ENCODE results near the gene RPS19. TPM values are rescaled to one million over a fixed set of nuclear protein-coding genes. Genes with fewer than 3 reads are reported as not detected.

The RPS19 gene
- total RNA-seq, 1 donor from 2014 or later, result 1,736 TPM

DNA sequence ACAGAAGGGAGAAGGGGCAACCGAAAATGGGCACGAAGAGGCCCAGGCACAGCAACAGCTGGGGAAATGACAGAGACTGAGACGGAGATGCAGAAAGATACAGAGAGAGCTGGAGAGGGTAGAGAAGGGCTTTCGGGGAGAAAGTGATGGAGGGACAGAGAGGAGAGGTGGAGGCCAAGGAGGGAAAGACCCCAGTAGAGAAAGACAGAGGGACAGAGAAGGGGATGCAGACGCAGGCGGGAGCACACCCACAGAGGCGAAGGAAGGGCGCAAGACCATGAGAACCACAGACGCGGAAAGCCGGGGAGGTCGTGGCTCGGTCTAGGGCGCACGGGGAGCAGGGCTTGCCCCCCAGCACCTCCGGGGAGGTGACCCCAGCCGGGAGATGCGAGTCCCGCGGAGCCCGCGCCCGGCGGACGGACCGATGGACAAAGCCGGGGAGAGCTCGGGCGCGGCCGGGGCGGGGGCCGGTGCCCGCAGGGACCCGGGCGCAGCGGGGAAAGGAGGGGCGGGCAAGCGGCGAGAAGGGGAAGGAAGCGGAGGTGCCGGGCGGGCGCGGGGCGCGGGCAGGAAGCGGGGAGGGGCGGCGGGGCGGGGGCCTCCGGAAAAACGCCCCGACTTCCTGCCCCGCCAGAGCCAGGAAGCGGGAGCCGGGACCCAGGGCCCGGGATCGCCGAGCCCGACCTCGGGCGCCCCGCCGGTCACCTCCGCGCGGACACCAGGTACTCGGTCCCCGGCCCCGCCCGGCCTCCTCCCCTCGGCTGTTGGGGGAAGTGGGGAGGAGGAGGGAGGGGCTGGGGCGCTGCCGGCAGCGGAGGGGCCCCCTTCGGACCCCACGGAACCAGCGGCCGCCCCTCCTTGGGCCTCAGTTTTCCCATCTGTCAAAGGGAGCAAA lies 22.8 kb downstream of the RPS19 start, which contains the start of gene ARHGEF1:
Gene ARHGEF1, plus strand, starts transcription at position 617 of the 895 bp plus-strand sequence. CDS start 4,899 bp downstream, outside the sequence.
- peak; percentile 34 to 54 for ATAC-seq
- peaks cover 6% of the 10 kb centered on the region for H3K36me3 ChIP-seq
- H3K9me3 ChIP-seq, result no peaks in the 10 kb centered on the region
- peaks cover 42% of the 10 kb centered on the region for H3K4me1 ChIP-seq
- H3K27ac ChIP-seq, result peak within 1 kb of the TSS; percentile 95
- H3K27me3 ChIP-seq (ENCODE audit: low read depth), result no peaks in the 10 kb centered on the region
- peak; percentile 83 for DNase-seq
- TF ChIP-seq, protein P1, sequence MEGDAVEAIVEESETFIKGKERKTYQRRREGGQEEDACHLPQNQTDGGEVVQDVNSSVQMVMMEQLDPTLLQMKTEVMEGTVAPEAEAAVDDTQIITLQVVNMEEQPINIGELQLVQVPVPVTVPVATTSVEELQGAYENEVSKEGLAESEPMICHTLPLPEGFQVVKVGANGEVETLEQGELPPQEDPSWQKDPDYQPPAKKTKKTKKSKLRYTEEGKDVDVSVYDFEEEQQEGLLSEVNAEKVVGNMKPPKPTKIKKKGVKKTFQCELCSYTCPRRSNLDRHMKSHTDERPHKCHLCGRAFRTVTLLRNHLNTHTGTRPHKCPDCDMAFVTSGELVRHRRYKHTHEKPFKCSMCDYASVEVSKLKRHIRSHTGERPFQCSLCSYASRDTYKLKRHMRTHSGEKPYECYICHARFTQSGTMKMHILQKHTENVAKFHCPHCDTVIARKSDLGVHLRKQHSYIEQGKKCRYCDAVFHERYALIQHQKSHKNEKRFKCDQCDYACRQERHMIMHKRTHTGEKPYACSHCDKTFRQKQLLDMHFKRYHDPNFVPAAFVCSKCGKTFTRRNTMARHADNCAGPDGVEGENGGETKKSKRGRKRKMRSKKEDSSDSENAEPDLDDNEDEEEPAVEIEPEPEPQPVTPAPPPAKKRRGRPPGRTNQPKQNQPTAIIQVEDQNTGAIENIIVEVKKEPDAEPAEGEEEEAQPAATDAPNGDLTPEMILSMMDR (IDR thresholded peaks at IDR 0.05), result no peak
- intact Hi-C loops (cut with DNase I), result loop anchor here (10.0 kb wide), 1 partner anchor 52 kb away; no protein-coding TSS in a partner anchor
- peak within 1 kb of the TSS; percentile 97 for H3K4me3 ChIP-seq

DNA sequence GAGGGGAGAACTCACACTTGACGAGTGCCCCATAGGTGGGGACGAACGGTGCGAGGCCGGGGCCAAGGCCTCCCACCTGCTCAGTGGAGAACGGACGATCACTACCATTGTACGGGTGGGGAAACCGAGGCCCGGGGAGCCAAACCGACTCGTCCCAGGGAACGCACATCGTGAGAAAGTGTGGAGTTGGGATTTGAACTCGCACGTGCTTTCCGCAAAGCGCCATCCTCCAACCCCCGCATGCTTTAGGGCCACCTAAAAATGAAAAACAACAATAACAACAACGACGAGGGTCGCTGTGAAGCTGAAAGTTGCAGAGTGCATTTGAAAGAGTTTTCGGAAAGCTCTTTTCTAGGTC lies 23.4 kb downstream of the RPS19 start:
- TF ChIP-seq, protein P1 (IDR thresholded peaks at IDR 0.05), result no peak

DNA sequence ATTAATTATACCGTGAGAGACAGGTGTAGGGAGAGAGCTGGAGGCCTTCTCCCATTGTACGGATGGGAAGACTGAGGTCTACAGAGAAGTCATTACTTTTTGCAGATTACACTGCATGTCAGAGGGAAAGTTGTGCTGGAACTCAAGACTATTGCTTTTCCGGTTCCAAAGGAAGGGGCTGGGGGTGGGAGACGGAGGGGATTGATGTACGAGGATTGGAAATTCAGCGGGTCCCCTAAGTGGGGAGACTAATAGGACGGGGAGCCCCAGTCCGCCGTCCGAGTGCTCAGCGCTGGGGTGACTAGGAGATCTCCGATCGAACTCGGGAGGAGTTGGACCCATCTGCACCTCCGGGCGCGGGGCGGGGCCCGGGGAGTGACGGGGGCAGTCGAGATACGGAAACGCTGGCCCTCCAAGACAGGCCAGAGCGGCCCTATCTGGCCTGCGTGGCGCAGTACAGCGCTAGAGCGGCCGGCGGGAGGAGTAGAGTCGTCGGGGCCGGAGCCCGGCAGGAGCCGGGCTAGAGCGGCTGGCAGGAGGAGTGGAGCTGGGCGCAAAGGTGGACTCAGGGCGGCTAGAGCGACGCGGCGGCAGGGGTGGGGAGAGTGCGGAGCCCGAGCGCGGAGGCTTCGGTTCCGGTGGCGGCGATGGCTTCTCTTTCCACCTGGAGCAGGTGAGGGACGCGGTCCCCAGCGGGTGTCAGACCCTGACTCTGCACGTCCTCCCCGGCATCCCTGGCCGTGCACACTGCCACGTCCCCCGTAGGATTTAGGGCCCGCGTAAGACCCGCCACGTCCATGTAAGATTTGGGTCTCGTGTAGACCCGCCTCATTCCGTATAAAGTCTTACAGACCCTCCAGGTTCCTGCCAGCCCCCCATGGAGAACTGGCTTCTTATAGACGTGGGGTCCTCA lies 24.0 kb downstream of the RPS19 start:
- peak overlapping the region; percentile 95 for H3K27ac ChIP-seq
- H3K27me3 ChIP-seq (ENCODE audit: low read depth), result no peaks in the 10 kb centered on the region
- no peaks in the 10 kb centered on the region for H3K9me3 ChIP-seq
- ATAC-seq, result peak; percentile 91 to 93
- intact Hi-C loops (cut with DNase I), result loop anchor here (10.0 kb wide), 1 partner anchor 51 kb away; no protein-coding TSS in a partner anchor
- H3K36me3 ChIP-seq, result peaks cover 18% of the 10 kb centered on the region
- peak; percentile 97 for DNase-seq
- peaks cover 55% of the 10 kb centered on the region for H3K4me1 ChIP-seq
- TF ChIP-seq, protein P1 (IDR thresholded peaks at IDR 0.05), result peak; percentile 33
- peak overlapping the region; percentile 97 for H3K4me3 ChIP-seq

More for the DNA sequence above, 23.4 kb downstream of the RPS19 start:
- no peak for ATAC-seq
- Histone ChIP-seq H3K36me3 (peaks cover 11% of the 10 kb centered on the region), H3K9me3 (no peaks in the 10 kb centered on the region), H3K27ac (peak overlapping the region; percentile 95), H3K27me3 (ENCODE audit: low read depth) (no peaks in the 10 kb centered on the region), H3K4me3 (peak overlapping the region; percentile 97), H3K4me1 (peaks cover 48% of the 10 kb centered on the region)
- DNase-seq, result no peak
- intact Hi-C loops (cut with DNase I), result loop anchor here (10.0 kb wide), 1 partner anchor 51 kb away; no protein-coding TSS in a partner anchor

DNA sequence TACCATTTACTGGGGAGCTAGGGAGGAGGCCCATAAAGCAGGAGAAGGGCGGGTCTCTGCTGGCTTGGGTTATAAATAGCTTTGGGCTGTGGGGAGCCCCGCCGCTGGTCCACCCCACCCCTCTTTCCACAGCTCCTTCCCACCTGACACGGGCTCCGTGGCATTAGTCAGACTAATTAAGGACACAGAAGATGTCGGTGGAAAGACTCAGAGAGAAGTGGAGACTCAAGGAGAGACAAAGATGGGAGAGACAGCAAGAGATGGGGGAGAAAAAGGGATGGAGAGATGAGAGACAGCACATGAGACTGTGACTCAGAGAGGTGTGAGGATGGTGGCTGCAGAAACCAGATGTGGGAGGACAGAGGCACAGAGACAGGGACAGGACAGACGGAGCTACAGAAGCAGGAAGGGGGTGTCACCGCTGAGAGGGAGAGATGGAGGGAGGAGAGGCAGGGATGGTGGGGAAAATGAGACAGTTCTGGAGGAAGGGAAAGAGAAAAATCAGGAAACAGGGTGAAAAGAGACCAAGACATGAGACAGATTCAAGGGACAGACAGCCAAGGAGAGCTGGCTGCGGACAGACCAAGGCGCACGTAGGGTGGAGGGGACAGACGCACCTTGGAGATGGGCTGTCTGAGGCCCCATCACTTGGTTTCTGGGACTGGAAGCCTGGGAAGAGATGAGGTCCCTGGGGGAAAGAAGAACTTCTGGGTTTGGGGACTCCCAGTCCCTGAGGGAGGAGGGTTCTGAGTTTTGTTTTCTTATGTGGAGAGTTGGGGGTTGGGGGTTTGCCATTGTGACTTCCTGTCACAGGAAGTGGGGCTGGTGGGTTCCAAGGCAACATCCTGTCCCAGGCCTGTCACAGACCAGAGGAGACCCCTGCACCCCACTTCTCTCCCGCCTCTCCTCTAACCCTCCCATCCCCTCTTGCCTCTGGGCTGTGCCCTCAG lies 27.0 kb downstream of the RPS19 start:
- H3K27ac ChIP-seq, result peak overlapping the region; percentile 71
- peaks cover 61% of the 10 kb centered on the region for H3K4me1 ChIP-seq
- no peaks in the 10 kb centered on the region for H3K27me3 ChIP-seq (ENCODE audit: low read depth)
- intact Hi-C loops (cut with DNase I), result loop anchor here (10.0 kb wide), 1 partner anchor 48 kb away; no protein-coding TSS in a partner anchor
- ATAC-seq (no peak), DNase-seq (no peak)
- H3K36me3 ChIP-seq, result peaks cover 47% of the 10 kb centered on the region
- TF ChIP-seq, protein P1 (IDR thresholded peaks at IDR 0.05), result no peak
- peak overlapping the region; percentile 39 for H3K4me3 ChIP-seq
- H3K9me3 ChIP-seq, result no peaks in the 10 kb centered on the region
